Hypothalamus (tissue), 51 donors: ENCODE measurements around the gene SPATA7.
"Not testable (repeated sequence)": the region's sequence is repeated elsewhere in the genome, so short reads cannot be mapped to it uniquely, and the experiment has no call there.

Experiments
- DNase-seq, 51 donors: peaks; one replicate each; lab custom pipeline; 2025; lab: John Stamatoyannopoulos, UW

SPATA7 gene

GRCh38 chr14:88385212-88386101 is at the start of gene SPATA7:
Gene SPATA7 (plus strand): TSS chr14:88385657. CDS start chr14:88385819, 162 bp downstream.
- peak; percentile 50 to 97 (median 92) for DNase-seq

- no peak for DNase-seq
Observed at GRCh38 chr14:88340357-88340756, 45.1 kb upstream of the SPATA7 start.

GRCh38 chr14:88342980-88343379 is 42.5 kb upstream of the SPATA7 start:
- no peak for DNase-seq

DNA sequence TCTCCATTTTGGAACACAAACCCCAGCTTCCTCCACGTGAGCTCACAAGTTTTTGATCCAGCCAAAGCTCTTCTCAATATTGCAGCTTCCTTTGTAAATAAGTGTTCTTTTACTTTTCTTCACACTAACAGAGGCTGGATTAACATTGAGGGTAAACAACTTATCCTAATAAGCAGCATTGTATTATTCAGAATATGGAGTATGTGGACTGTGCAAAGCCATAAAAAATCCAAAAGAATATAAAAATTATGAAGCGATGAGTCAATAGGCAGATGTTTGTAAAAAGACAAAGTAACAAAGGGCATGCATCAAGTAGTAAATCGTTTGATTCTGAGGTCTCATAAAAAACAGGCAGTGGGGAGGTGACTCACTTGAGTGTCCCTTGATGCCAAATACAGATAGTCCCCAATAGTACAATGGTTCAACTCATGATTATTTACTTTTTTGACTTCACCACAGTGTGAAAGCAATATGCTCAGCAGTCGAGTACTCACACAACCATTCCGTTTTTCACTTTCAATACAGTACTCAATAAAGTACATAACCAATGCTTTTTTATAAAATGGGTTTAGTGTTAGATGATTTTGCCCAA is 39.3 kb upstream of the SPATA7 start:
- no peak for DNase-seq

DNA sequence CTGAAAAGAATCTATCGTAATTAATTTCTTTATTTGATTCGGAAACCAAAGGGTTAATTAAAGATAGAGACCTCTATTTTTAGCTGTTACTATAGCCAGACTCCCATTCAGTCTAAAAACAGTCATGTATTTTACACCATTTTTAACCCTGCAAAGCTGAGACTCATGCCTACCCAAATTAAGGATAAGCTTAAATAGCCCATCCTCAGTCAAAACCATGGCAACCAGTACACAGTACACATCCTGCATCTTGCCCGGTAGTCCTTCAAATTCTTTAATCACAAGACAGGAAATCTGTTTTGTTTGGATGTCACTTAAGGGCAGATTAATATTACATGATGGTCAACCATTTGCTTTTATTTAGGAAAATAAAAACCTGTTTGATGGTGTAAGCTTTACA is 36.9 kb upstream of the SPATA7 start:
- DNase-seq = no peak

DNA sequence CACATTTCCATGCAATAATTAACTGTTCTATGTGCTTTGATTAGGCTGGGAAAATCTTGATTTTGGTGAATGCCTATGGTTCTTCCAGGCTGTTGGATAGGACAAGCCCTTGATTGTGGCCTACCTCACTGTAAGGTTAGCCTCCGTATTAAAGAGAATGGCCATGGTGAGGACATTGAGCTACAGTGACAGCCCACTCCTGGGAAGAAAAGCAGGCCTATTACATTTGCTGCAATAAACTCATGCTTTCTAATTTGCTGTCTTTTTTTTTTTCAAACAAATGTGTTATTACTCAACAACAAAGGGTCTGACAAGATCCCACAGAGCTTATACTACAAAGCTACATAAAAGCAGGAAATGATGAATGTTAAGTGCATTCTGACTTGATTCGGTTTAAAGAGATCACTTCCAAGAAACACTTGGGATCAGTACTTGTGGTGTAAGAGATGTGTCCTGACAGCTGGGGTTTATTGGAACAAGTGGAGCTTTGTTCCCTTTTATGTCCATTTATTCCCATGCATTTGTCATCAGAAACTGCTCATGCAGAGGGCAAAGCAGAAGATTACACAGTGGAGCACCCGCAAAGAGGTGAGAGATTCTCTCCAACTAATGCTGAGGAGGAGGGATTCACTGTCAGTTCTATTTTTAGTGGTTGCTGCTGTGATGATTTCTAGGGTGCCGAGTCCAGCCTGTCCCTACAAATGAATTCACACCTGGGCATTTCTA is 33.3 kb upstream of the SPATA7 start:
- peak in 14 of 51 donors; percentile 1 to 76 (median 10) for DNase-seq

- no peak for DNase-seq
Observed at GRCh38 chr14:88352698-88353097, 32.8 kb upstream of the SPATA7 start.

- no peak for DNase-seq
Observed at GRCh38 chr14:88354358-88354757, 31.1 kb upstream of the SPATA7 start.

DNA sequence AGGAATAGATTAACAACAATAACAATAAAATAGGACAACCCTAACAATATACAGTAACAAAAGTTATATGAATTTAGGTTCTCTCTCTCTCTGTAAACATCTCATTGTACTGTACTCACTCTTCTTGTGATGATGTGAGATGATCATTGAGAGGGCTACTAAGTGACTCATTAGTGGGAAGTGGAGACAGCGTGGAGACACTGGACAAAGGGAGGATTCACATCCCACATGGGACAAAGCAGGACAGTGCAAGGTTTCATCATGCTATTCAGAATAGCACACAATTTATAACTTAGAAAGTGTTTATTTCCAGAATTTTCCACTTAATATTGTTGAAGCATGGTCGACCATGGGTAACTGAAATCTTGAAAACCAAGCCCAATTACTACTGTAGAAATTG is 26.0 kb upstream of the SPATA7 start:
- DNase-seq = peak in 11 of 51 donors; percentile 3 to 43 (median 18)

DNA sequence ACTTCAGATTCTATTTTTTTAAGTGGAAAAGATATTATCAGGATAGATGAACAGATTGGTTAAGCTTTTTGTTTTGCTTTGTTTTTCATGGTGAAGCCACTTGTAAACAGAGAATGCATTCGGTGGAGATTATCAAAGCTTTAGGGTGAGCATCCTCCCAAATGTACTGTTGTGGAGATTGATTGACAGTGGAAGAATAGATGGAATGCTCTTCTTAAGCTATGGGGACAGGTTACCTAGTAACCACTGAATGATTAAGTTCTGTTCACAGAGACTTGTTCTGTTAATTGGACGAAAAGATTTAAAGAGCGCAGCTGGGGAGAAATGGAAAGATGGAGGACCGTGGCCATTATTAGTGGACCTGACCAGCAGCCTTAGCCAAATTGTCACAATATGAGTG is 21.8 kb upstream of the SPATA7 start:
- DNase-seq = no peak

- DNase-seq = no peak
Observed at GRCh38 chr14:88364710-88365413, 20.6 kb upstream of the SPATA7 start.

DNA sequence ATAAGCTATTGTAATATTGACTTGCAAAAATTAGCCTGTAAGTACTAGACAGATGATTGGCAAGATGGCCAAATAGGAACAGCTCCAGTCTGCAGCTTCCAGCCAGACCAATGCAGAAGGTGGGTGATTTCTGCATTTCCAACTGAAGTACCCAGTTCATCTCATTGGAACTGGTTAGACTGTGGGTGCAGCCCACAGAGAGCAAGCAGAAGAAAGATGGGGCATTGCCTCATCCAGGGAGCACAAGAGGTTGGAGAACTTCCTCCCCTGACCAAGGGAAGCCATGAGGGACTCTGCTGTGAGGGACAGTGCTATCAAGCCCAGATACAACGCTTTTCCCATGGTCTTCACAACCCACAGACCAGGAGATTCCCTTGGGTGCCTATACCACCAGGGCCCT is 16.0 kb upstream of the SPATA7 start:
- DNase-seq = no peak

DNA sequence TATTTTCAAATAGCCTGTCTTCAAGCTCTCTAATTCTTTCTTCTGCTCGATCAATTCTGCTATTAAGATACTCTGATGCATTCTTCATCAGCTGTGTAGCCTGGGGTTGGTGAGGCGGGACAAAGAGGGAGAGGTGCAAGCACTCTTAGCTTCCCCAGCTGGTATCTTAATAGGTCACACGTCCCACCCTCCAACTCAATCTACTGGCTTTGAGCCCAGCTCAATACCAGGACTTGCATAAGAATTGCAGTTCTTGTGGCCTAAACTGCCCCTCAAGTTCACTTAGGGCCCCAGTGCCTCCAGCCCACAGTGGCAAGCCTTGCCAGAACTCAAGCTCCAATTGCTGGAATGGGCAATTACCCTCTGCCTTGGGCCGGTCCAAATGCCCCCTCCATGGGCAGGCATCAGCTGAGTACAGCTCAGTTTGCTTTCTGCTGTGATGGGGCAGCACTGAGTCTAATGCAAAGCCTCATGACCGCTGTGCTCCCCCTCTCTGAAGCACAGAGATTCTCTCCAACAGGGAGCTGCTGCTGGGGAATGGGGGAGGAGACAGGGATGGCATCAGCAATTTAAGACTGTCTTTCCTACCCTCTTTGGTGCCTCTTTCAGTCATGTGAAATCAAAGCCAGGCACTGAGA is 5.6 kb upstream of the SPATA7 start:
- DNase-seq = peak in 4 of 51 donors; percentile 2 to 57 (median 7)

DNA sequence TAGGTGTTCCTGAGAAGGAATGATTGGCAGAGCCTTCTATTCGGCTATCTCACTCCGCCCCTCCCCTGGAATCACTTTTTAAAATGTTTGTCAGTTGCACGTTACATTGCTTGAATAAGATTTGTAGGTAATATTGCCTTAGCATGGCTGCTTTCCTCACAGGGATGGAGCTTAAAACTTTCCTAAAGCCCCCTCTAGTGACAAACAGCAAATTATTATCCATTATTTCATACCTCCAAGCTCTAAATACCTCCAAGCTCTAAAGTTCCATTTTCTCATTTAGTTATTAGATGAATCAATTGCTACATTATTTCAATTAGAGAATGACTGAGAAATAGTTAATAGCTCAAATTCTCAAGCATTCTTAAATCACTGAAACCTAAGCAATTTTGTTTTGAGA is 5.1 kb upstream of the SPATA7 start:
- peak in 1 of 51 donors; percentile 65 for DNase-seq

DNA sequence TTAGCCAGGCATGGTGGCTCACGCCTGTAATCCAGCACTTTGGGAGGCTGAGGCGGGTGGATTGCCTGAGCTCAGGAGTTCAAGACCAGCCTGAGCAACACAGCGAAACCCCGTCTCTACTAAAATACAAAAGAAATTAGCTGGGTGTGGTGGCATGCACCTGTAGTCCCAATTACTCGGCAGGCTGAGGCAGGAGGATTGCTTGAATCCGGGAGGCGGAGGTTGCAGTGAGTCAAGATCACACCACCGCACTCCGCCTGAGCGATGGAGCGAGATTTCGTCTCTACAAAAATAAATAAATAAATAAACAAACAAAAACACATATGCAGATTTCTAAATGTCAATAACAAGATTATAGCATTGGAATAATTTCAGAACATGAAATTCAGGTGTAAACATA is 3.8 kb upstream of the SPATA7 start:
- not testable (repeated sequence) for DNase-seq

DNA sequence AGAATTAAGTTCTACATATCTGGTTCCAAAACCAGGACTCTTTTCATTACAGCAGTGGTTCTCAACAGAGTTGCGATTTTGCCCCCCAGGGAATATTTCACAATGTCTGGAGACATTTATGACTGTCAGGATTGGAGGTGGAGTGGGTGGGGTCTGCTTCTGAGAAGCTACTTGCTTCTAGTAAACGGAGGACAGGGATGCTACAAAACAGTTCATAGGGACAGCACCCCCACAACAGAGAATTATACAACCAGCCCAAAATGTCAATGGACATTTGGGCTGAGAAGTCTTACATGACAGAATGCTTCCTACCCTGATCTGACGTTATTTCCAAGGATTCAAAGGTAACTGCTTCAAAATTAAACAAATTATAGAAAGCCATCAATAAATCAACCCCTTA is 739 bp upstream of the SPATA7 start:
- peak in 1 of 51 donors; percentile 7 for DNase-seq

GRCh38 chr14:88386256-88386794 is 868 bp downstream of the SPATA7 start:
- DNase-seq = no peak

- no peak for DNase-seq
Observed at GRCh38 chr14:88388741-88389282, 3.4 kb downstream of the SPATA7 start.

- no peak for DNase-seq
Observed at GRCh38 chr14:88392609-88393008, 7.2 kb downstream of the SPATA7 start.

DNA sequence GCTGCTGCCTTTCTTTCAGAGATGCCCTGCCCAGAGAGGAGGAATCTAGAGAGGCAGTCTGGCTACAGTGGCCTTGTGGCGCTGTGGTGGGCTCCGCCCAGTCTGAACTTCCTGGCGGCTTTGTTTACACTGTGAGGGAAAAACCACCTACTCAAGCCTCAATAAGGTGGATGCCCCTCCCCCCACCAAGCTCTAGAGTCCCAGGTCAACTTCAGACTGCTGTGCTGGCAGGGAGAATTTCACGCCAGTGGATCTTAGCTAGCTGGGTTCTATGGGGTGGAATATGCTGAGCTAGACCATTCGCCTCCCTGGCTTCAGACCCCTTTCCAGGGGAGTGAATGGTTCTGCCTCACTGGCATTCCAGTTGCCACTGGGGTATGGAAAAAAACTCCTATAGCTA is 25.6 kb downstream of the SPATA7 start:
- no peak for DNase-seq
